HG02938 (cell line): Measurements from ENCODE around the gene KRT2.

ENCODE experiments used
- ATAC-seq: cut with Tn5 transposase; IDR thresholded peaks from one replicate; pipeline ENCODE4 v1.9.1; 2021; ENCODE audit warnings: mild to moderate bottlenecking, moderate library complexity; ENCODE audit not compliant: unreplicated experiment

Gene KRT2

GRCh38 chr12:52651726-52652261 lies at the start of gene KRT2:
TSS of gene KRT2 (minus strand) at chr12:52652211. CDS start at chr12:52652142, 69 bp downstream.
- no peak for ATAC-seq

DNA sequence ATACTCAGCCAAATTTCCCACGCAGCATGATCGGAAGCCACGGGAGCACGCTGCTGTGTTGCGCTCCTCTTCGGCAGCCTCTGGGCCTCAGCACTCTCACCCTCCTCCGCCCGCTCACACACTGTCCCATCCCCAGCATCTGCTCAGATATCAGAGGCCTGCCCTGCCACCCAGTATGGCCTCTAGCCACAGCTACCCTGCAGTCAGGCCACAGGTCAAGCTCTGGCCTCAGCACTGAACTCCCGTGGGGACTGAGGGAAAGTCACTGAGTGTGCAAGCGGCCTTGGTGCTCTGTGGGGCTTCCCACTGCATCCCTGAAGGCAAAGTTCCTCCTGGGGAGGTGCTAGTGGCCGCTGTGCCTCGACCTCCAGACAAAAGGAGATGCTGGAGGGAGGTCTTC lies 49.3 kb upstream of the KRT2 start:
- ATAC-seq = no peak

DNA sequence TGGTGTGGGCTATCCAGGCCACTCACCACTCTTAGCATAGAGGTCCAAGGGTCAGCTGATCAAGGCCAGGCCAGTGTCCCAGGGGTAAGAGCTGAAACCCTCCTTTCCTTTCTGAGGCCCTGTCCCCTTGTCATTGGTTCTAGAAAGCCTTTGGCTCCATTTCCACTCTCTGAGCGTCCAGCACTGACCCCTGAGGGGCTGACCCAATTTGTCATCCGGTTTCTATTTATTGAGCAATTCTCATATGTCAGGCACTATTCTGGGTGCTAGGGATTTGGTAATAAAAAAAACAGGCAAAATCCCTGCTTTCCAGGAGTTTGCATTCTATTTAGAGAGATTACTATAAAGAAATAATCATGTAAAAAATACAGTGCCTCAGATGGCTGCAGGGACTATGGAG lies 47.9 kb upstream of the KRT2 start:
- ATAC-seq = no peak

DNA sequence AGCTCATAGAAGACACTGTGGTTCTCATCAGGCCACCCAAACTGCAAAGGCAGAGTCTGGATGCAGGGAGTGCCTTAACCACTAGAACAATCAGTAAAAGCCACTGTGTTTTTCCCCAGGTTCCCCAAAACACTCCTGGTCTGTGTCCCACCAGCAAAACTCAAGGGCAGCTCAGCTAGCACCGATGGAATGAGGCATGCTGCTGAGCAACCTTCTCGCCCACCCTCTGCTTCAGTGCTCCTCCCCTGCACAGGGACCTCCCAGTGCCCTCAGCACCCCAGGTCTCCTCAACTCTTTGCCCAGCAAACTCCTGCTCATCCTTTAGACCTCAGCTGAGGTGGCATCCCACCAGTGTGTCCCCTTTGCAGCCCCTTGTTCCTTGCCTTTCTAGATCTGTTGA lies 47.4 kb upstream of the KRT2 start:
- no peak for ATAC-seq

DNA sequence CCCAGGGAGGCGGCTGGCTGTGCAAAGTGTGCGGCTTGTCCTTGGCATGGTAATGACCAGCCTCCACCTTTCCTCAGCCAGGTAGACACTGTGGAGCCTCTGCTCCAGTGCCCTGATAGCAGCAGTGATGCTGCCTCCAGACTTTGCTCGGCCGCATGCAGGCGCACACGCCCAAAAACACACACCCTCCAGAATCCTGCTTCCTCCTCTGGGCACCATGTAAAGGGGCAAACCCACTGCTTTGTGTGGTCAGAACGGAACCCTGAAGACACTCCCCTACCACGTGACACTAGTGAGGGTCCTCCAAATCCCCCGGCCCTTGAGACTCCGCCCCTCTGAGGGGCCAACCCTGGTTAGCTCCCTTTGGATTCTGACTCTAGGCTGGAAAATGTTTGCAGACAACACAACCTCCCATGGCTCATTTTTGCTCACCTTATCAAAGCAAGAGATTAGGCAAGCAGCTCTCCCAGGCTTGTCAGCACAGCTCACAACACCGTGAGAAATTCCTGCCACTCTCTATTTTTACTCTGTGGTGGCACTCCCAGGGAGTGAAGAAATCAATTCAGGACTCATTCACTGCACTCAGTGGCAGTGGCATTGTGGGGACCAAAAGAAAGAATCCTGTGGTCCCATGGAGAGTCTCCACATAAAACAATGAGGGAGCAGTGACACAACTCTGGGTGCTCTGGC lies 46.8 kb upstream of the KRT2 start:
- no peak for ATAC-seq

DNA sequence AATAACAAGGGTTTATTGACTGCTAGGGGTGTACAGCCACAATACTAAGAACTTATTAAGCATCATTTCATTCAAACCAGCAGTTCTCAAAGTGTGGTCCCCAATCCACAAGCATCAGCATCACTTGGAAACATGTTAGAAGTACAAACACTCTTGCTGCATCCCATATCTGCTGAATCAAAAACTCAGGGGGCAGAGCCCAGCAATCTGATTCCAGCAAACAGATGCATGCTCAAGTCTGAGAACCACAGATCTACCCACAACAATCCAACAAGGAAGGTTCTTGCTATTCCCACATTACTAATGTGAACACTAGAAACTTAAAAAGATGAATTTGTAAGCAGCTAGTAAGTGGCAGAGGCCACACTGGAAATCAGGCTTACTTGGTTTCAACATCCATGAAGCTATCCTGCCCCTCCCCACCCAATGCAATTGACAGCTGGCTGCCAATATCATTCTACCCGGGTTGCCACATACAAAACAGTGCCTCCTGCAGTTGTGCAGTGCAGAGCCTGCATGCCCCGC lies 45.1 kb upstream of the KRT2 start:
- ATAC-seq = no peak

DNA sequence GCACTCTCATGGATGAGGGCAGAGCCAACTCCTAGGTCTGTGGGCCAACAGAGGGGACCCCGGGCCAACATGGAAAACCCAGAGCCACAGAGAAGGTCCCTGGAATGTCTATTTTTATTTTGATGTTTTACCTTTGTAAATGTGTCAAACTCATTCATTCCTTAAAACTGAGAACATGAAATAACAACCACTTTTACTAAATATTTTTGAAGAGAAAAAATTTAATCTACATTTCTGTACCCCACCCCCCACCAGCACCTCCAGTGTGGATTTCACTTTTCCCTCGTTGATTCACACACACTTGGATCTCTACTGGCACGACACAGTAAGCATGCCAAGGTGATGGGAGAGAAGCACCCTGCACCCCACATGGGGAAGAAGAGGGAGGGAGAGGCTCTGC lies 44.6 kb upstream of the KRT2 start:
- no peak for ATAC-seq

DNA sequence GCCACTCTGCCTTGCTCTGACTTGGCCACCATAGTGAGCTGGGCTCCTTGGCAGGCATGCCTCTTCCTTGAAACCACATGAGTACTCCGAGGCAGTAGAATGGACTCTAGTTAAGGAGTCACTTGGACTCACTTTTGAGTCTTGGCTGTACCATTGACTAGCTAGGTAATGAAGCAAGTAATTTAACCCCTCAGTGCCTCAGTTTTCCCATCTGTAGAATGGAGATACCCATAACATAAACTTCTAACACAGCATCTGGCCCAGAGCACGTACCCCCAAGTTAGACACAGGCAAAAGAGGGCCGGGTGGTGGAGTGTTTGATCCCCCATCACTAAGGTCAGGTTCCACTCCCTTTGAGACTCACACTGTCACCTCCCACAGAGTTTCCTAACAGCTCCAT lies 43.0 kb upstream of the KRT2 start:
- no peak for ATAC-seq

DNA sequence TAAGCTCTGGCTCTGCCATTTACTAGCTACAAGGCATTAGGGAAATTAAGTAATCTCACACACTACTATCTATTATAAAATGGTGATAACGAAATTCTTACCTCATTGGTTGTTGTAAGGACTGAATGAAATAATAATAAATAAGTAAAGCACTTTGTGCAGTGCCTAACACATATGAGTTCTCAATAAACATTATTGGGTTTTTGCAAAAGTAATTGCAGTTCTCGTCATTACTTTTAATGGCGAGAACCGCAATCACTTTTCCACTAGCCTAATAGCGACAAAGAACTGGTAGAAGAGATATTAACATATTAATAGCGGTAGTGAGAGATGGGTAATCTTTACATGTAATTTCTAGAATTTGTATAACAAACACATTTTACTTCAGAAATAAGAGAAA lies 42.1 kb upstream of the KRT2 start:
- no peak for ATAC-seq

DNA sequence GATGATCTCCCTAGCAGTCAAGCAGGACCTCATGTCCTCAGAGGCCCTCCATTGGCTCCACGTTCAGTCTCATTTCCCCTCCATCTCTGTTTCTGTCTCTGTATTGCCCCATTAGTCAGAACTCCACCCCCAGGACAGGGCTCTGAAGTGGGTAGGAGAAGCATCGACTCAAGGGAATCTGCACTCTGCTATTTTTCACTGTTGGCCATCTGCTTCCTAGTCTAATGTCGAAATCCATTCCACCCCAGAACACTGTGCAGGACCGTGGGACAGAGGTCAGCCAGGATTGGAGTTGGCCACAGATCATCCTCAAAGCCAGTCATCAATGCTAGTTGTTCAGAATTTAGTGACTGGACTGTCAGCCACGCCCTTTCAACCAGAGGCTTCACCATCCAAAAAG lies 41.2 kb upstream of the KRT2 start:
- ATAC-seq = no peak

DNA sequence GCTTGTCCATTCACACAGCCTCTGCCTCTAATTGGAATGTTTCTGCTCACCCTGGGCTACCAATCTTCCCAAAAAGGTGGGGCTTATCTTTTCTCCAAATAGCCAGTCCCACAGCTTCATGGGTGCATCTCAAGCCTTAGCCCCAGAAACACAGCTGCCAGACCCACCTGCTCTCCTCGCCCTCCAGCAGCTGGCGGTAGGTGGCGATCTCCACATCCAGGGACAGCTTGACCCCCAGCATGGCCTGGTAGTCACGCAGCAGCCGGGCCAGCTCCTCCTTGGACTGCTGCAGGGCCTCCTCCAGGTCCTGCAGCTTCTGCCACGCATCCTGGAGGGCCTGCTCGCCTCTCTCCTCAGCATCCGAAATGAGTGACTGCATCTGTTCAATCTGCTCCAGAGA lies 40.2 kb upstream of the KRT2 start:
- ATAC-seq = no peak

DNA sequence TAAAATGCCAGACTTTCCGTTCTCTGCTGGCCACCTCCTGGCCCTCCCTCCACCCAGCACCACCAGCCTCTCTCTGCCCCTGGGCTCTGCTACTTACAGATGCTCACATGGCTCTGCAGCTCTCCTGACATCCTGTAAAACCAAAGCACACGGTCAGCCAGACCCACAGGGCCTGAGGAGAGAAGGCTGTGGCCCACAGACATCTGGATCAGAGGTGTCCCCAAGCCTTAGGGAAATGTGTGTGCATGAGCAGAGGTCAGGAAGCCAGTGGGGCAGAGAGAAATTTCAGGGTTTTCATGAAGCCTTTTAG lies 39.8 kb upstream of the KRT2 start:
- no peak for ATAC-seq

DNA sequence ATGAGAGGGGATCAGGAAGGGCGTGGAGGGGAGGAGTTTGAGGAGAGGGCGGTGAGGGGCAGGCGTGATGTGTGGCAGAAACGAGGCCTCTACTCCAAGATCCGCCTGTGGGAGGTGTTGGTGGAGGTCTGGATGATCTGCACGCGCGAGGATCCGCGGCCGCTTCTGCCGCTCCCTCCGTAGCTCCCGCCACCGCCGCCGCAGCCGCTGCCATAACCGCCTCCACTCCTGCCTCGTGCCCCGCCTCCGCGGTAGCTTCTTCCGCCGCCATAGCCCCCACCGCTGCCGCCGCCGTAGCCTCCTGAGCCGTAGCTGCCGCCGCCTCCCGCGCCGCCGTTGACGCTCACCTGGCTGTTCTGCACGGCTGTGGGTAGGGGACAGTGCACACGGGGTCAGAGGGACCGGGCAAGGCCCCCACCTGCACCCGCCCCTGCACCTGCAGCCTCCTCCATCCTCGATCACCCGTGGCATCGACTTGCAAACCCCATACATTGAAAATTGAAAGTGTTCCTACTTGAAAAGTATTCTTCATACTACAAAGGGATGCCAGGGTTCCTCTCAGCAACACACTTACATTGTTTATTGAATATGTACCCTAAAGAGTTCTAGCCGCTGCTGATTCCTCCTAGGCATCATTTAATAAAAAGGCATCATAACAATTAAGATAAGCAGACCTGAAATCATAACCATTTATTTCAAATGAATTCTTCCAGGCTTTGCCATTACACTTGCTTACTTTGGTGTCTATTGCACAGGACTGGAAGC lies 39.2 kb upstream of the KRT2 start:
- no peak for ATAC-seq

DNA sequence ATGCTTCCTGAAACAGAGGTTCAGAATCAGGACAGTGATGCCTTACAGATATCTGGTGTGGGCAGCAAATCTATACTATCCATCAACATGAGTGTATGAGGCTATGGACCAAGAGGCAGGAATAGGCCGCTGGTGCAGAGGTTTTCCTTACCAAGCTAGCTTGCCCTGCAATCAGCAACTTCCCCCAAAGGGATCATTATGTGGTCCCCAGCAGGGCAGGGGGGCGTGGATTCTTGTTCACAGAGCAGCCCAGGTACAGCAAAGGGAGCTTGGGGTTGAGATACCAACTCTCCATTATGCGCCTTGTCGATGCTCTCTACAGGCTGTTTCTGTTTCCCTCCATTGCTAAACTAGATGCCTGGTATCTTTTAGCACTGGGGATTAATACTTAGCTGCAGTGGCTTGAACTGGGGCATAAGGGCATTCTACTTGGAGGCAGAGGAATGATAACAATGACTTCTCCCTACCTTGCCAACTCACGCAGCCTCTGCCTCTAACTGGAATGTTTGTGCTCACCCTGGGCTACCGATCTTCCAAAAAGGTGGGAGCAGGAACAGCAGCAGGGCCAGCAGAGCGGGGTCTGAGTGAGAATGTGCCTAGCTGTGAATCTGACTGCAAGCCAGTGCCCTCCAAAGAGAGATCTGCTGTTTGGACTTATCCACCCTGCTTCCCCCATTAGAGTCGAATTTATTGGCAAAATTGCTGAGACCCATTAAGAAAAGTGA lies 38.5 kb upstream of the KRT2 start:
- ATAC-seq = no peak

GRCh38 chr12:52689936-52690335 lies 37.9 kb upstream of the KRT2 start:
- no peak for ATAC-seq

- no peak for ATAC-seq
Measured at GRCh38 chr12:52689239-52689638, 37.2 kb upstream of the KRT2 start.

DNA sequence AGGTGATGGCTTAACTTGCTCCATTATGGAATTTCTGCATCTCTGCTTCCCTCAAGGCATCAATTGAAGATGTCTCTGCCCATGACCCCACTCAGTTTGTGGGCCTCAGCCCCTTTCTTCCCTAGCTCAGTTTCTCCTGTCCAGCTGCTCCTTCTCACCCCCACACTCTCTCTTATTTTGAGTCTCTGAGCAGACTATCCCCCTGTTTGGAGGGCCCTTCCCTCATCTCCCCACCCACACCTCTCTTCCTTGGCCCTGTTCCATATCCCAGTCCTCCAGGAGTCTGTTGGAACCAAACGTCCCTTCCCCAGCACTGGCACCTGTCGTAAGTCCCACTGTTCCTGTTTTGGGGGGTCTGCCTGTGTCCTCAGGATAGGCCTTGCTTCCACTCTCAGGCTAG lies 36.5 kb upstream of the KRT2 start:
- no peak for ATAC-seq

DNA sequence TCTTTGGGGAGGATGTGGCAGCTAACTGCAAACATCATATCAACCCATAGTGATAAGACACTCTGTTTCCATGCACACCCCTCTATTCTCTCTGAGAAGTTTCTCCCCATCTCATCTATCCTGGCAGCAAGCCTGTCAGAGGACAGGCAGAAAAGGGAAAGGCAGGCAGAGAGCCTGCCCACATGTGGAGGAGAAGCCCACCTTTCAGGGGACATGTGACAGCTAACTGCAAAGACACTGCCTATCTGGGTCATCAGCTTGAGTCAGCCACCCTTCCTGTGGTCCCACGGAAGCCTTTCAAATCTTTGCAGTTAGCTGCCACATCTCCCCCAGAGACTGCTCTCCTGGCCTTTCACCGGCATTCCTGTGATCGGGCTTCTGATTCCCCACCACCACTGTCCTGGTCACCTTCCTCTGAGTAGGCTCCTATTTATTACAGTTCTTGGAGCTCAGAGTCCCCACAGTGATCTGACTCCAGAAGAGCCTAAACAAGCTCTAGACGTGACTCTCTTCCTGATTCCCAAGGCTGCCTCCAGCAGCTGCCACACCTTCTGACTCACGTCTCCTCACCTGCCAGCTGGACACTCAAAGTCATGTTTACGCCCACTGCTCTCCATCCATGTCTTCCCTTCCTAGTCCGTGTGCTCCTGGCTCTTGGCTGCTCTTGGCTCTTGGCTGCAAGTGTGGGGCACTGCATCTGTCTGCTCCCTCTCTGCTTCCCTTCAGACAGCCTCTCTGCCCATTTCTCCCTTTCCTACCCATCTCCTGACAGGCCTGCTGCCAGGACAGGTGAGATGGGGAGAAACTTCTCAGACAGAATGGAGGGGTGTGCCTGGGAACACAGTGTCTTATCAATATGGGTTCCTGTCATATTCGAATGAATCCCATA lies 35.7 kb upstream of the KRT2 start:
- no peak for ATAC-seq

- ATAC-seq = no peak
Measured at GRCh38 chr12:52686756-52687487, 34.9 kb upstream of the KRT2 start.

GRCh38 chr12:52686063-52686462 lies 34.1 kb upstream of the KRT2 start:
- no peak for ATAC-seq
